Caco-2 (cell line): ENCODE data around the gene SLC25A18. TPM values are rescaled to one million over a fixed set of nuclear protein-coding genes. Genes with fewer than 3 reads are reported as not detected.
"Not testable (repeated sequence)": the region's sequence is repeated elsewhere in the genome, so short reads cannot be mapped to it uniquely, and the experiment has no call there.

Source experiments
- BruUV-seq: library from RNA; stranded (reverse); fragments of 400-500 nt; replicated peaks from 2 replicates; lab custom pipeline; 2021; lab: Mats Ljungman, UMichigan
- CTCF ChIA-PET: fragments of 300-600 bp; sonication (Branson Sonifier 250); formaldehyde crosslinking; loops from one replicate; lab custom pipeline; 2022; ENCODE audit warnings: antibody characterized with exemption; lab: Charles Lee
- POLR2A ChIA-PET: fragments of 300-600 bp; sonication (Branson Sonifier 250); formaldehyde crosslinking; loops from one replicate; lab custom pipeline; 2022; ENCODE audit warnings: antibody characterized with exemption; lab: Charles Lee
- DNase-seq, 2 experiments: peaks; one replicate each; pipeline versions ENCODE4 v3.0.0 to v3.0.0-alpha.2; 2020 to 2022
- H3K27me3 ChIP-seq: replicated peaks from 2 replicates; pipeline ENCODE4 v1.6.0; 2011; ENCODE audit warnings: low read length; ENCODE audit not compliant: control insufficient read depth, insufficient read depth
- H3K36me3 ChIP-seq: 2 replicates; pipeline ENCODE4 v1.5.1; 2011; ENCODE audit warnings: low read length; ENCODE audit not compliant: control insufficient read depth, insufficient read depth
- H3K4me1 ChIP-seq: fragments of 250-450 bp; sonication (Bioruptor Pico); 2 replicates; pipeline ENCODE4 v1.5.1; 2020; ENCODE audit warnings: mild to moderate bottlenecking
- H3K4me3 ChIP-seq: 2 replicates; pipeline ENCODE4 v1.5.1; 2011; ENCODE audit warnings: low read depth, mild to moderate bottlenecking, control low read depth, low read length
- H3K9me3 ChIP-seq: fragments of 250-450 bp; sonication (Bioruptor Pico); 2 replicates; pipeline ENCODE4 v1.5.1; 2020; ENCODE audit warnings: mild to moderate bottlenecking, moderate library complexity
- H3K27ac Mint-ChIP-seq: one replicate; pipeline ENCODE4 v1.8.0; 2022; ENCODE audit warnings: mixed read lengths; ENCODE audit not compliant: unreplicated experiment
- H3K27me3 Mint-ChIP-seq: one replicate; pipeline ENCODE4 v1.8.0; 2022; ENCODE audit warnings: mixed read lengths; ENCODE audit not compliant: insufficient read depth, unreplicated experiment
- H3K36me3 Mint-ChIP-seq: one replicate; pipeline ENCODE4 v1.8.0; 2022; ENCODE audit warnings: mild to moderate bottlenecking, mixed read lengths; ENCODE audit not compliant: insufficient read depth, unreplicated experiment
- H3K4me1 Mint-ChIP-seq: one replicate; pipeline ENCODE4 v1.8.0; 2022; ENCODE audit warnings: low read depth, mixed read lengths; ENCODE audit not compliant: unreplicated experiment
- H3K4me3 Mint-ChIP-seq: one replicate; pipeline ENCODE4 v1.8.0; 2022; ENCODE audit warnings: mild to moderate bottlenecking, moderate library complexity, mixed read lengths; ENCODE audit not compliant: unreplicated experiment
- H3K9me3 Mint-ChIP-seq: one replicate; pipeline ENCODE4 v1.8.0; 2022; ENCODE audit warnings: mixed read lengths; ENCODE audit not compliant: unreplicated experiment
- intact Hi-C: fragments of 100-400 bp; cut with micrococcal nuclease; formaldehyde crosslinking; loops from one replicate; pipeline ENCODE4 v1.10.0; 2022; ENCODE audit not compliant: unreplicated experiment
- total RNA-seq: library from RNA; stranded (reverse); gene quantifications from 2 replicates; pipeline ENCODE4 v1.2.3, GENCODE V29; 2022
- TF ChIP-seq, protein P1 (sequence below), 2 experiments: fragments of 200-600 bp in 1 of 2; IDR thresholded peaks; 1 replicate in 1 of 2; 2 replicates in 1 of 2; pipeline versions ENCODE4 v1.5.1 to v1.8.0; 2011 to 2022; ENCODE audit warnings: antibody characterized with exemption in 1 of 2, control low read depth in 1 of 2, inconsistent platforms in 1 of 2, low read depth in 1 of 2, low read length in 1 of 2, mild to moderate bottlenecking in 1 of 2, moderate library complexity in 1 of 2; ENCODE audit not compliant: insufficient read depth in 1 of 2, severe bottlenecking in 1 of 2, unreplicated experiment in 1 of 2

Gene SLC25A18
- total RNA-seq, 1 experiment from 2014 or later = not detected

DNA sequence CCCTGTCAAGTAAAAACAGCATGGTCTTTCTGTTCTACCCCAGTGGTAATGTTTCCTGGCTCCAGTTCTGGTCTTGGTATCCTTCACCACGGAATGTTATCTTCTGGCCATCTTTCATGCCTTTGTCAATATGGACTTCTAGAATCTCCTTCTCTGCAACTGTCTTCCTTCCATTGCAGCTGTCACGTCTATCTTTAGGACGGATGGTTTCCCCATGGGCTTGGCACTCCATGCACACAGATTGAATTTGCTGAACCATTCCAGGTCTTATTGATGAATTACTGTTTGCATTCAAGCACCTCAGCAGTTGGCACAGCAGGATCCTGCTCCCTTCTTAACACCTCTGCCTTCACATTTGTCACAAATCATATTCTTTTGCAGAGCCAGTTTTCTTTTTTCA is 44.9 kb upstream of the SLC25A18 start:
- H3K9me3 ChIP-seq = no peaks in the 10 kb centered on the region
- H3K36me3 ChIP-seq = no peaks in the 10 kb centered on the region
- Mint-ChIP-seq H3K4me1 (no peaks in the 10 kb centered on the region), H3K27ac (no peak overlapping the region), H3K27me3 (peaks cover 8% of the 10 kb centered on the region), H3K36me3 (no peaks in the 10 kb centered on the region), H3K9me3 (no peaks in the 10 kb centered on the region), H3K4me3 (no peak overlapping the region)
- ChIA-PET POLR2A (no interaction called here), CTCF (no interaction called here)
- TF ChIP-seq, protein P1, sequence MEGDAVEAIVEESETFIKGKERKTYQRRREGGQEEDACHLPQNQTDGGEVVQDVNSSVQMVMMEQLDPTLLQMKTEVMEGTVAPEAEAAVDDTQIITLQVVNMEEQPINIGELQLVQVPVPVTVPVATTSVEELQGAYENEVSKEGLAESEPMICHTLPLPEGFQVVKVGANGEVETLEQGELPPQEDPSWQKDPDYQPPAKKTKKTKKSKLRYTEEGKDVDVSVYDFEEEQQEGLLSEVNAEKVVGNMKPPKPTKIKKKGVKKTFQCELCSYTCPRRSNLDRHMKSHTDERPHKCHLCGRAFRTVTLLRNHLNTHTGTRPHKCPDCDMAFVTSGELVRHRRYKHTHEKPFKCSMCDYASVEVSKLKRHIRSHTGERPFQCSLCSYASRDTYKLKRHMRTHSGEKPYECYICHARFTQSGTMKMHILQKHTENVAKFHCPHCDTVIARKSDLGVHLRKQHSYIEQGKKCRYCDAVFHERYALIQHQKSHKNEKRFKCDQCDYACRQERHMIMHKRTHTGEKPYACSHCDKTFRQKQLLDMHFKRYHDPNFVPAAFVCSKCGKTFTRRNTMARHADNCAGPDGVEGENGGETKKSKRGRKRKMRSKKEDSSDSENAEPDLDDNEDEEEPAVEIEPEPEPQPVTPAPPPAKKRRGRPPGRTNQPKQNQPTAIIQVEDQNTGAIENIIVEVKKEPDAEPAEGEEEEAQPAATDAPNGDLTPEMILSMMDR (IDR thresholded peaks at IDR 0.05; ENCODE audit: insufficient read depth in 1 of 2, low read depth in 1 of 2, low read length in 1 of 2, severe bottlenecking in 1 of 2, unreplicated experiment in 1 of 2) = no peak
- no peak for DNase-seq
- H3K27me3 ChIP-seq = no peaks in the 10 kb centered on the region
- H3K4me1 ChIP-seq = no peaks in the 10 kb centered on the region
- BruUV-seq = no TSS peak
- intact Hi-C loops = no loop called here
- H3K4me3 ChIP-seq = no peak overlapping the region

DNA sequence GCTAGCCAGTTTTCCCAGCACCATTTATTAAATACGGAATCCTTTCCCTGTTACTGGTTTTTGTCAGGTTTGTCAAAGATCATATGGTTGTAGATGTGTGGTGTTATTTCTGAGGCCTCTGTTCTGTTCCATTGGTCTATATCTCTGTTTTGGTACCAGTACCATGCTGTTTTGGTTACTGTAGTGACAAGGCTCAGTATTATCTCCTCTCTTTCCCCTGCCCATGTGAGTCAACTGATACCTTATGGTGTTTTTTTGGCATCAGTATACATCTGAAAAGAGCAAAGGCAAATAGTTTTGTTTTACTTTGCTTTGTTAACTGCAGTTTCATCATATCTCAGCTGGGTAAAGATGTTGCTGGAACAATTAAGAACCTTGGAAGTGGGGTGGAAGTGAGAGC is 41.3 kb upstream of the SLC25A18 start:
- BruUV-seq, H3K27me3 ChIP-seq, H3K27me3 Mint-ChIP-seq, H3K4me3 Mint-ChIP-seq, intact Hi-C loops, CTCF ChIA-PET, H3K36me3 Mint-ChIP-seq, H3K36me3 ChIP-seq, H3K27ac Mint-ChIP-seq, H3K9me3 ChIP-seq, POLR2A ChIA-PET, H3K4me3 ChIP-seq, H3K4me1 ChIP-seq, H3K4me1 Mint-ChIP-seq, H3K9me3 Mint-ChIP-seq, DNase-seq: not testable (repeated sequence)

DNA sequence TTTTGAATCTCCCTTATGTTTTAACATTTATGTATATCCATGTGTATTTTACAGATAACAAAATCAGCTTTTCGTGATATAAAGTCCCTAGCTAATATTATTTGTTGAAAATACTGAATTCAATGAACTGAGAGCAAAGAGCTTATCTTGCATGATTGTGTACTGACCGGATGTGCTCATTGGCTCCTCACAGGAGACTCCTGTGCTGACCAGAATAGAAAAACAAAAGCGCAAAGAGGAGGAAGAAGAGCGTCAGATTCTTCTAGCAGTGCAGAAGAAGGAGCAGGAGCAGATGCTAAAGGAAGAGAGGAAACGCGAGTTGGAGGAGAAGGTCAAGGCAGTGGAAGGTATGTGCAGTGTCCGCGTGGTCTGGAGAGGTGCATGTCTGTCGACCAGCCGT is 39.4 kb upstream of the SLC25A18 start:
- Mint-ChIP-seq H3K36me3 (no peaks in the 10 kb centered on the region), H3K4me3 (no peak overlapping the region), H3K27me3 (no peaks in the 10 kb centered on the region), H3K4me1 (no peaks in the 10 kb centered on the region), H3K9me3 (no peaks in the 10 kb centered on the region), H3K27ac (no peak overlapping the region)
- Histone ChIP-seq H3K27me3 (no peaks in the 10 kb centered on the region), H3K9me3 (no peaks in the 10 kb centered on the region), H3K4me3 (no peak overlapping the region), H3K4me1 (no peaks in the 10 kb centered on the region), H3K36me3 (no peaks in the 10 kb centered on the region)
- no TSS peak for BruUV-seq
- no peak for DNase-seq
- TF ChIP-seq, protein P1 (IDR thresholded peaks at IDR 0.05; ENCODE audit: insufficient read depth in 1 of 2, low read depth in 1 of 2, low read length in 1 of 2, severe bottlenecking in 1 of 2, unreplicated experiment in 1 of 2) = no peak
- ChIA-PET CTCF (no interaction called here), POLR2A (no interaction called here)
- intact Hi-C loops = no loop called here

DNA sequence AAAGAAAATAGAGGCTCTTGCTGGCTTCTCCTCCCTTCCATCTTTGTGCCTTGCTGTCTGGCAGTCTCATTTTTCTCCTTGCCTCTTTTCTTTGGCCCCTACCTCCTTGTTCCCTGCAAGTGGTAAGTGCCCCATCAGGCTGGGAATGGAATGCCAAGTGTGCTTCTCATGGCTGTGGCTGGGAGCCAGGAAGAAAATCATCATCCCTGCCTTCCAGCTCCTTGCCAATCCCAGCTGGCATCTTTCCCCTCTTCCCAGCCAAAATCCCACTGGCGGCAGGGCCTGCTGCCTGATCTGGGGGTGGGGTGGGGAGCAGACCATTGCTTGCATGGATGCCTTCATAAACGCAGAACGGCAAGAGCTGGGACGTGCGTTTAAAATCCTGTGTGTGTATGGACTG is 27.0 kb upstream of the SLC25A18 start:
- CTCF ChIA-PET = no interaction called here
- Histone ChIP-seq H3K9me3 (no peaks in the 10 kb centered on the region), H3K4me1 (peaks cover 27% of the 10 kb centered on the region), H3K27me3 (no peaks in the 10 kb centered on the region), H3K36me3 (no peaks in the 10 kb centered on the region), H3K4me3 (no peak overlapping the region)
- no peak overlapping the region for H3K4me3 Mint-ChIP-seq
- POLR2A ChIA-PET = no interaction called here
- H3K4me1 Mint-ChIP-seq = peaks cover 15% of the 10 kb centered on the region
- no peaks in the 10 kb centered on the region for H3K9me3 Mint-ChIP-seq
- DNase-seq = no peak
- no TSS peak for BruUV-seq
- TF ChIP-seq, protein P1 (IDR thresholded peaks at IDR 0.05; ENCODE audit: insufficient read depth in 1 of 2, low read depth in 1 of 2, low read length in 1 of 2, severe bottlenecking in 1 of 2, unreplicated experiment in 1 of 2) = no peak
- no peak overlapping the region for H3K27ac Mint-ChIP-seq
- H3K27me3 Mint-ChIP-seq = no peaks in the 10 kb centered on the region
- no peaks in the 10 kb centered on the region for H3K36me3 Mint-ChIP-seq
- intact Hi-C loops = no loop called here
